GM21390 (cell line): ENCODE measurements around the gene ZSCAN12.

Source experiments
- ATAC-seq: cut with Tn5 transposase; IDR thresholded peaks from one replicate; pipeline ENCODE4 v1.9.1; 2021; ENCODE audit not compliant: unreplicated experiment

Gene ZSCAN12

DNA sequence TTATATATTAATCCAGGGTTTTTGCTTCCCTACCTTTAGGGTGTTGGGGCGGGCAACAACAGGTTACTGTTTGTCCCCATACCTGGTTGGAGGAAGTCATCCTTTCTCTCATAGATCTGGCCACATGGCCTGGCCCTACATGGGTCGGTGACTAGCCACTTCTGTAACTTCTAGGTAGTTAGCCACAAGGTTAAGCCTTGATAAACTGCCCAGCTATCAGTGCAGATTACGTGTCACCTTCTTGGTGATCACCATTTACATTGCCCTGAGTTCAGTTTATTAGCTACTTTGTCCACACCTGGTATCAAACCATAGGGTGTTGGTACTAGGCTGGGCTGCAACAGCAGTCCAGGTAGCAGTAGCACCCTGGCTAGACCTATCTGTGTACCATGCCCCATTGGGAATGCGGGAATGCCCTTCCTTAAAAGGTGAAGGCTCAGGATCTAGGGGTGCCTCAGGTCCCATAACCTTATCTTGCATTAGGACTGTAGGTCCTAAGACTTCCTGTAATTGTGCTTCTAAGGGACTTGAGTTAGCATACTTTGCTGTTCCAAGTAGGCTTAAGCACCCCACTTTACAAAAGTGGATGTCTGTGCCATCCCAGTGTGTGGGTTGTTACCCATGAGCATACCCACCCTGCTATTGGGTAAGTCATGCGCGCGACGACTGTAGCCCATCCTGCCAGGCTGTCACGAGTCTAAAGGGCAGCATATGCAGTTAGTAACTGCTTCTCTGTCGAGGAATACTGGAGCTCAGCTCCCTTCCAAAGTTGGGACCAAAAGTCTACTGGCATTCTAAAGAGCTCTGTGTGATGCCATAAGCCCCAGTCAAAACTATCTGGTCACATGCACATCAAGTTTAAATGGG is 44.6 kb downstream of the ZSCAN12 start:
- ATAC-seq = no peak

DNA sequence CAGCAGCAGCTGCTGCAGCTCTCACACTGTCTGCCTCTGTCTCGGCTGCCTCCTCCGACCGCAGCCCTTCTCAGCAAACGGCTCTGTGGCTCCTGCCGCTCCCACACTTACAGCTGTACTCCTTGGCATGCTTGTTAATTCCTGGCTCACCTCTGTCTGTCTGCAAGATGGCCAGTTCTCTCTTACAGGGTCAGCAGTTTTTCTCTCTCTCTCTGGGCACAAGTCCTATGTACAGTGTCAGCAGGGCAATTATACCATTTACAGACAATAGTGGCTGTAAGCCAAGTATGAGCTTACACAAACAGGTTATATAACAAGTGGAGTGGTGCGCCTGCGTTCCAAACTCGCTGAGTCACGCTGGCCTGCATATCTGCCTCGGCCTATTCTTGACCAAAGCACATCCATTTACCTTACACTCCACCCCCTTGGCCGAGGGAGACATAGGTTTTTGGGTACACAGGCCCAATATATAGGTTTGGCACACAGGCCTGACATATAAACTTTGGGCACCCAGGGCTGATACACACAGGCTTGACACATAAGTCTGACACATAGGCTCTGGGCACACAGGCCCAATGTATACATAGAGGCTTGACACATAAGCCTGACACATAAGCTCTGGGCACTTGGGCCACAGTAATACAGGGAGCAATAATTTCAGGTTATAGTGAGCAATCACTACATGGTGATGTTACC is 45.4 kb downstream of the ZSCAN12 start:
- ATAC-seq = no peak

DNA sequence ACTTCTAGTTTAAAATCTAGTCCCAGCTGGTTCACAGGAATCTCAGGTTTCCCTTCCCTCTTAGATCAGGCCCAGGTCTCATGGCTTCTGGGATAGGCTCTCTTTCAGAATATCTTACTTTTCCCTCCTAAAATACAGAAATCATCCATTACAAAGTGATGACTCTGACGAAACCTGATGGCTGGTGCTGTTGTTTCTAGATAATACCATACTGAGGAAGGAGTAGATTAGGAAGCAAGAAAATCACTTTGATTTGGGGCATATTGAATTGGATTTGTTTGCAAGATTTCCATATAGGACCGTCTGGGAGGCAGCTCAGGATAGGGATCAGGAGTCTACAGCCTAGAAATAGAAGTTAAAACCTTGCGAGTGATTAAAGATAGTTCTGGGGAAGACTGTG is 46.2 kb downstream of the ZSCAN12 start:
- no peak for ATAC-seq

DNA sequence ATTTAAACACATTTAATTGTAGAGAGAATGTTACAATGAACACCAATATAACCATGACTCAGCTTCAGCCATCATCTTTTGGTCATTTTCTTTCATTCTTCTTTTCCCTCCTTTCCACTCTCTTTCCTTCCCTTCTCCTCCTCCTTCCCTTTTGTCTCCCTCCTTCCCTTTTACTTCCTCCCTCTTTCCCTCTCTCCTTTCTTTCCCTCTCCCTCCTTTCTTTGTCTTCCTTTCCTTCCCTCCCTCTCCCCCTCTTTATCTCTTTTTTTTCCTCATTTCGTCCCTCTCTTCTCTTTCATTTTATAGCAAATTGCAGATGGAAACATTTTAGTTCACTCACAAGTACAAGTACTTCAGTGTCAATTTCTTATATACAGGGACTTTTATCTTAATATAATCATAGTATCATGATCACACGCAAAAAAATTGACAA is 48.0 kb downstream of the ZSCAN12 start:
- ATAC-seq = no peak

DNA sequence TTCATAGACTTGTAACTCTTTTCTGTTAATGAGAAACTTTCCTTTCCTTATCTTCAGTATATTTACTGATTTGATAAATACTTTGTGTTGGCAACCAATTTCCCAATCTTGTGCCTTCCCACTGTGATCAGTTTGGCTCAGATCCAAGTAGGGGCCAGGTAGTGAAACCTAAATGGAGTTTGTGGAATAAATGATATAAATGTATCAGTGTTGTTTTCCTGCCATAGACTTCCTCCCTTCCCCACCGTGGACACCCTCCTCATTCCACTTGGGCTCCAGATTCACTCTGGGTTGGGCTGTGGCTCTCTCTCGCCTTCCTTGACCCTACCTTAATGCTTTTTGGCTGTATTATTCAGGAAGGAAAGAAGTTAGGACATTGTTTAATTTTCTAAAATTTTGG is 48.5 kb downstream of the ZSCAN12 start:
- no peak for ATAC-seq

DNA sequence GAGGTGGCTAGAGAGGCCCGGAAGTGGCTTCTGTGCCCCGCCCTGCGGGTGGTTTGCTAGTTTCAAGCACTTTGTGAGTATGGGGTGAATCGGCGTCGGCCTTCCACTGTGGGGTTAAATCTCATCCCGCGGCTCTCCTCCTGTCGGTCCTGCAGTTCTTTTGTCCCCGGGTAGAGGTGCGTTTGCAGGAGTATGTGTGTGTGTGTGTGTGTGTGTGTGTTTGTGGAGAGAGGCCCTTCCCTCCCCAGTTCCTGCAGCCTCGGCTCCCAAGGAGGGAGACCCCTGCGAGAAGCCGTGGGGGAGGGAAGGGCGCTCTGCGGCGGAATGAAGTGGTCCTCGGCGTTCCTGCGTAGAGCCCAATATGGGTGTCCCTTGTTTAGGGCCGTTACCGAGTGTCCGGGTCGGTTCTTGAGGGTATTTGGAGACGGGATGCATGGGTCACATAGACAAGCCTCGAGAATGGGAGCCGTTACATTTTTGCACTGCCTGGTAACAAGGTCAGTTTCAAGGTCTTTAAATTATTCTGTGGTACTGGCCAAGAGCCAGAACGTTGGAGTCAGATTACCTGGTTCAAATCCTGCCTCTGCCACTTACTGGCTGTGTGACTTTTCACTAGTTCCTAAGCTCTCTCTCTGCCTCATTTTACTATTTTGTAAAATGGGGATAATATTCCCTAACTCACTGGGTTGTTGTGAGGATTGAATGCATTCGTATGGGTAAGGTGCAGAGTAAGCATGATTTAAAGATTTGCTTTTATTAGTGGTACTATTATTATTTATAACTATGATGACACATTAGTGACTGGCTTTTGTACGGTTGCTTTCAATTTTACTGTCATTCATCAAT is 49.4 kb downstream of the ZSCAN12 start, which contains the start of gene ZKSCAN3:
Gene ZKSCAN3 (plus strand): TSS at position 56 of the 846 bp plus-strand sequence. CDS start 9,640 bp downstream, outside the sequence.
- ATAC-seq = peak; percentile 99

DNA sequence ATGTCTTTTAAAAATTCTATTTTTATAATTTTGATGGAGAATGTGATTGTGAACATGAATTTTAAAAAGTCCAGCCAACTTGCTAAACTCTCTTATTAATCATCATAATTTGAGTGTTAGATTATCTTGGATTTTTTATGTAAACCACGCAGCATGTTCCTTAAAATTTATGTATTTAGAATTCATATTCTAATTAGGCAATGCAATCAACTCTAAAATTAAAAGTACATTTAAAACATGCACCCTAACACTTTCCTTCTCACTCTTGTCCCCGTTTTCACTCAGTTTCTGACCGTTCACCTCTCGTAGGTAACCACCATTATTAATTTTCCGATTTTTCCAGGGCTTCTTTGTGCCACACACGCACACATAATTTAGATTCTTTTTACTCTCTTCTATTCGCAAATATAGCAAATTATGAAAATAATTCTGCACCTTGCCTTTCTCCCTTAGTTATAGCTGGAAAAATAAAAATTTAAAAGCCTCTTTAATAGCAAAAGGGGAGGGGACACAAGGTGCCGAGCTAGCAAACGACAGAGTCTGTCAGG is 50.1 kb downstream of the ZSCAN12 start:
- ATAC-seq = peak; percentile 18

DNA sequence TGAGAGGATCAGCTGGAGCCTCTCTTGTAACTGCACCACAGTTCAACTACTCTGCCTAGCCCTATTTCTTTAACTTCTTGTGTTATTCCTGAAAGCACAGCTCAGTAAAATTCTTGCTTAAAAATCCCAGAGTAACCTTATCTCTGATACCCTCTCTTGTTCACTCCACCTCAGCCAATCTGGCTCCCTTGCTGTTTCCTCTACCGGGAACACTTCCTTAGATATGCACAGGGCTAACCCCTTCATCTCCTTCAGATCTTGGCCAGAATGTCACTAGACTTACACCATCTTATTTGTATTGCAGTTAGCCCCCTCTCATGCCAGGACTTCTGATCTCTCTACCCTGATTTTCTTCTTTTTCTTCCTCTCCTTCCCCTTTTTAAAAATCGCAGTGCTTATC is 52.4 kb downstream of the ZSCAN12 start:
- ATAC-seq = no peak

DNA sequence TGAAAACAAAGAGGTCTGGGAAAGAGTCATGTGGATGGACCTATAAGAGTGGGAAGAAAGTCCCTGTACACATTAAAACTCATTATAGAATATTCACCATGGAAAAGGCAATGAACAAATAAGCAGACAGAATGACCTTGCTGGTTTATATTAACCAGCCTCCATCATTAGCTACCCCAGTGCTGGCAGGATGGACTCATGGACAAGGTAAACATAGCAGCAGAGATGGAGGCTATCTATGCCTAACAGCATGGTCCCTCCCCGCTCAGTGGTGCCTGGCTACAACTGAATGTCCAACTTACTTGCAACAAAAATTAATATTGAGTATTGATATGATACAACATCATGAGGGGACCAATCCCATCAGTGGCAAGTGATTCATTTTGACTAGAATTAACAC is 54.3 kb downstream of the ZSCAN12 start:
- ATAC-seq = no peak

DNA sequence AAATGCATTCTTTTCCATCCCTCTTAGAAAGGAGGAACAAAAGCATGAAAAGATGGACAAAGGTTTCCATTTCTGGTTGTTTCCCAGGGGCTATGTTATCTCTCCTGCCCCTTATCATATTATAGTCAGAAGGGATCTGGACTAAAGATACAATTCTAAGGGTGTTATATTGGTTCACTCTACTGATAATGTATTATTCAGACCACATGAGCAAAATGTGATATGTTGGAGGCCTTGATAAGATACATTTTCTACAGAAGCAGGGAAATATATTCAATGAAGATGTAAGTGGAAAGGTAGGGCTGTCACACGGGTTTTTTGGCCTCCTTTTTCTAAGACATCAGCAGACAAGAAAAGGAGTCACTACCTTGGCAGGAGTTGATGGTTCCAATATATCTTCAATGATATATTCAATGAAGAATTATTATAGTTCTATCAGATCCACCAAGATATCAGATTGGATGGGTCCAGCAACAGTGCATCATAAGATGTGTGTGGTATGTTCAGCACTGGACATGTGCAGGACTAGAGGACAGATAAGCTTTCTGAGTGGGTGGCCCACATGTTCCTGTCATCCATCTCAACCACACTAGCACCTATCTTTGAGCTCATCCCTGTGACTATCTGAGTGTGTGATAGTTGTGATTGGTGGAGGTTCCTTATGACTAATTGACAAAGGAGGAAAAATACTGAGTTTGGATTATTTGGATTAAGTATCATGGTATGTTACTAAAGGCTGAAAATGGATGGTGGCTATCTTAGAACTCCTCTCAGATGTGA is 55.5 kb downstream of the ZSCAN12 start:
- ATAC-seq = no peak

DNA sequence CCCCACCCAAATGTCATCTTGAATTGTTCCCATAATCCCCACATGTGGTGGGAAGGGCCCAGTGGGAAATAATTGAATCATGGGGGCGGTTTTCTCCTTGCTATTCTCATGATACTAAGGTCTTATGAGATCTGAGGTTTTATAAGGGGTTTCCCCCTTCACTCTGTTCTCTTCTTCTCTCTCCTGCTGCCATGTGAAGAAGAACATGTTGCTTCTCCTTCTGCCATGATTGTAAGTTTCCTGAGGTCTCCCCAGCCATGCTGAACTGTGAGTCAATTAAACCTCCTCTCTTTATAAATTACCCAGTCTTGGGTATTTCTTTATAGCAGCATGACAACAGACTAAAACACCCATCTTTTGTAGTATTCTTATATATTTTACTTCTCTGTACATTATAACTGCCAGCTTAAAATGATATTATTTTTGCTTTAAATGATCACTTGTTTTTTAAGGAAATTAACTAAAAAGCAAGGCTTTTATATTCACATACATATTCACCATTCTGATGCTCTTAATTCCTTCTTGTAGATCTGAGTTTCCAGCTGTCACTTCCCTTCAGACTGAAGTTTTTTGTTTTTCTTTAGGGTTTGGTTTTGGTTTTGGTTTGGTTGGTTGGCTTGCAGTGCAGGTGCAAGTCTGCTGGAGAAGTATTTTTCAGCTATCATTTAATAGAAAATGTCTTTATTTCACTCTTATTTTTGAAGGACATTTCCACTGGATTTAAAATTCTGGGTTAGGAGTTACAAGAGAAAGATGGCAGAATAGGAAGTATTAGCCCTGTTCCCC is 59.0 kb downstream of the ZSCAN12 start:
- ATAC-seq = no peak

DNA sequence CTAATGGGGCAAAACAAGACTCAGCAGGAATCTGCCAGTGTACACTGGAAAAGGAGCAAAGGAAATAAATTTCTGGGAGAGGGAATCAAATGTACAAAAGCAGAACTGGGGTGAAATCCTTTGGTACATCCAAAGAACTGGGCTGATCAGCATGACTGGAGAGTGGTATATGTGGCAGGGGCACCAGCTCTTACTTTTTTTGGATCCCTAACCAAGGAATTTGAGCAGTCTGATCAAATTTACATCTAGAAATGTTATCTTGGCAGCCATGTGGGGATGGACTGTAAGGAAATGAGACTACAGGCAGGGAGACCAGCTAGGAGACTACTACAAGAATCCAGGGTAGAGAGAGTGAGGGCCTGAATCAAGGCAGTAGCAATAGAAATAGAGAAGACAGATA is 62.4 kb downstream of the ZSCAN12 start:
- no peak for ATAC-seq

DNA sequence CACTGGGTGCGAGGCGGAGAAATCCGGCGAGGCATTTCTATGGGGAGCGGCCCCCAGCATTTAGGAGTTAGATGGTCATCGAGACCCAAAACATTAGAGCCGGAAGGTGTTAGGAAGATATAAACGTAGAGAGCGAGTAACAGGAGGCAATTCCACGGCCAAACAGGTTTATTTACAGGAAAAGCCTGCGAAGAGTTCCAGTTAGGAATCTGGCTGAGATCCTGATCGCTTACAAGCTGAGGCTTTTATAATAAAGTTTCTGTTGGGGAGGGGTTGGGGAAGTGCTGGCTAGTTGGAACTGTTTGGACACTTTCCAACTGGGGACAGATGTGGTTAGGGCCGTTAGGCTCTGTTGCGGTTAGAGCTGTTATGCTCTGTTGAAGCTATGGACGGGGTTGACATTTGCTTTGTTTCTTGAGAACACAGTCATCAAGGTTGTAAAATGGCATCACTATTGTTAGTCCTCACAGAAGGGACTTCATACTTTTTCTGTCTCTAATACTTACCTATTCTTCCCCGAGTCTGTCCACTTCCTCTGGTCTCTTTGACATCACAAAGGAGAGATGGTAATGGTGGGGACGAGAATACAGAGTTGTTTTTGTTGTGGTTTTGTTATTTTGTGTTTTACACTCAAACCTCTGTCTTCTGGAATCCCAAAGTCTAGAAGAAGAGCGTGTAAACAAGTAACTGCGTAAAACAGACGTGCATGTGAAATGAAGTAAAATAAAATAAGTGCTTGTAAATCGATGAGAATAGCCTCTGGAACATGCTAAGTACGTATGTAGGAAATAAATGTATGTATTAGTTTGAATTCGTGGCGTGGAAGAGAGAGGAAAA is 63.0 kb downstream of the ZSCAN12 start:
- peak; percentile 44 for ATAC-seq

DNA sequence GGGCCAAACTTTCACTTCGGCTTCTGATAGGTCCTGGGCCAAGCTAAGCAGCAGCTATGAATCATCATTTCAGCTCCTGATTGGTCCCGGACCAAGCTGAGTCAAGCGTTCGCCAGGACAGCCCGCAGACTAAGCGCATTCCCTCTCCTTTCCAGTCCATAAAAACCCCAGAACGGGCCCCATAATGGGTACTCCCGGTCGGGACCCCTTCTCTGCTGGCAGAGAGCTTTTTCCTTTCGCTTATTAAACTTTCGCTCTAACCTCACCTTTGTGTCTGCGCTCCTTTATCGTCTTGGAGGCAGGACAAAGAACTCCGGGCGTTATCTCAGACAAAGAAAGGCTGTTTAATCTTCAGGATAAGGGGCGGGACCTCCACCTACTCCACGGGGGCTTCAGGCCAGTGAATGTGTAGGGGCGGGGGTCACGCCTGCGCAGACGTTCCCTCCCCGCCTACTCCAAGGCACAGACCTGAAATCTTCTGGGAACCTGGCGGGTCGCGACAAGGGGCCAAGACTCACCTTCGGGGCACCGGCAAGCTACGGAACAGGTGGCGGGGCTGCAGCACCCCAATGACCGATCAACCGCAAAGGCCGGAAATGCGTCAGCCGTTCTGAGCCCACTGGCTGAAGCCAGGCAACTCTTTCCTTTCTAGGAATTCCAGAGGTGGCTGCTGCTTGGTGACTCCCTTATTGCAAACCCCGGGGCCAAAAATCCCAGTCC is 63.8 kb downstream of the ZSCAN12 start, which contains the start of gene ZSCAN31:
Gene ZSCAN31 (minus strand): TSS at position 585 of the 720 bp plus-strand sequence. CDS start 6,465 bp downstream, outside the sequence.
- peak; percentile 88 for ATAC-seq

DNA sequence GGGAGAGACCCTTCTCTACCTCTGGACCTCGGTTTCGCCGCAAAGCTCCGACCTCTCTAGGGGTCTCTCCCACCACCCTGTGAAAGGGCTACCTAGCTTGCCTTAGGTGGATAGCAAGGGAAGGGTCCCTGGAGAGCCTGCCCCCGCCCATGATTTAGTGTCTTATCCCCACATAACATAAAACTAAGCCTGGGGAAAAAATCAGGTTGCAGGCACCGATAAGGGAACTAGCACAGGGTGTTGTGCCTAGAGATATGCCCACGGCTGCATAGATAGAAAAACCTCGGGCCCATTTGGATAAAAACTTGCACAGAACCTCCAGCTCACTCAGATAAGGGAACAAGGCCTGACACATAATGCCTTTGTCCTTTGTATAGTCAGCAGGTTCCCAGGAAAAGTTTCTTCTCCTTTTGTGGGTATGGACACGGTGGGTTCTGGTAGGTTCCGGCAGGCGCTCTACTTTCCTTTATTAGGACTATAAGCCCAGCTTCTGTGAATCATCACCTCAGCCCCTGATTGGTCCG is 64.4 kb downstream of the ZSCAN12 start:
- ATAC-seq = no peak

DNA sequence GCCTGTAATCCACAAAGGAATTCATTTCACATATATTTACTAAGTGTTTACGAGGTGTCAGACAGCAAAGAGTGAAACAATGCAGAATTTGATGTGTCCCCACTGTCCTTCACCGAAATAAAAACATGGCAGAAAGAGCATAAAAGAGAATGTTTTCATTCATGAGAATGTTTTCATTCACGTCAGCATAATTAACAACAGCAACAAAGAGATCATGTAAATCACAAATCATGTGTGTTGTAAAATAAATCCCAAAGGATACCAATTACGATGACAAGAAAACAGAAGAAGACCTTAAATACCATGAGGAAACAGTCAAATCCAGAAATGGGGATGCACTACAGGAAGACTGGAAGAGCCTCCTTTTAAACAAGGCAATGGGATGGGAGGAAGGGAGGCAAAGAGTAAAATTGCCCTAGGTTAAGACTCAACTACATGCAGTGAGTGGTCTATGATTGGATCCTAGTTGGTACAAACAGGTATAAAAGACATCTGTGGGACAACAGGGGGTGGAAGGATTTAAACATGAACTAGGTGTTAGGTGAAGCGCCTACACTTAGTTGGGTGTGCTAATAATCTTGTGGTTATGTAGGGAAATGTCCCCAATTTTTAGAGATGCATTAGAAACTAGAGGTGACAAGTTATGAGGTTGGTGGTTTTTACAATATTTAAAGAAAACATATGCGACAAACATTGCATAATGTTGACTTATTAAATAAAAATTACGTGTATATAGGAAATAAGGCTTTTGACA is 65.1 kb downstream of the ZSCAN12 start:
- ATAC-seq = no peak

DNA sequence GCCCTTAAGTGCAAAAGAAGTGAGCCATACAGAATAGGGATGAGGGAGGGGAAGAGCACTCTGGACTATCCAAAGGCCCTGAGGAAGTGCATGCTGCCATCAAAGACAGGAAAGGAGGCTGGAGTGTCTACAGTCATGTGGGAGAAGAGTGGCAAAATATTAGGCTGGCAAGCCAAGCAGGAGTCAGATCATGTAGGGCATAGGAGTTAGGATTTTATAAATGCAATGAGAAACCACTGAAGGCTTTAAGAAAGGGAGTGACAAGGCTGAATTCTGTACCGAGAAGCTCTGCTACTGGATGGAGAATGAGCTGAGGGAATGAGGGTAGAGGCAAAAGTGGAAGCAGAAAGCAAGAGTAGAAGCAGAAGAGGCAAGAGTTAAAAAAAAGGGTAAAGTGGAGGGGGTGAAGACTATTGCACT is 65.9 kb downstream of the ZSCAN12 start:
- no peak for ATAC-seq
